H1 (cell line): Measurements from ENCODE around the gene TTC28.

Experiments used
- EP300 ChIP-seq, 2 experiments: IDR thresholded peaks; 1 replicate in 1 of 2; 2 replicates in 1 of 2; pipeline ENCODE4 v1.6.1; 2011 to 2012; ENCODE audit warnings: low read depth in 2 of 2, low read length in 2 of 2, mild to moderate bottlenecking in 2 of 2, borderline replicate concordance in 1 of 2, inconsistent platforms in 1 of 2, moderate library complexity in 1 of 2
- NRF1 ChIP-seq: IDR thresholded peaks from 2 replicates; pipeline ENCODE4 v1.6.1; 2011; ENCODE audit warnings: mild to moderate bottlenecking, low read depth, low read length, improper control_type of control experiment

GRCh38 chr22:28243539-28243938 lies 436.1 kb downstream of the TTC28 start:
- TF ChIP-seq EP300 (IDR thresholded peaks at IDR 0.05; ENCODE audit: borderline replicate concordance in 1 of 2, low read depth in 2 of 2, low read length in 2 of 2) (no peak), NRF1 (no peak)
